Measurements from ENCODE around the gene HINT2. TPM values are rescaled to one million over a fixed set of nuclear protein-coding genes. Genes with fewer than 3 reads are reported as not detected.

Gene HINT2
- total and polyA plus RNA-seq, 2 donors from 2014 or later = 55.1 to 307 TPM

DNA sequence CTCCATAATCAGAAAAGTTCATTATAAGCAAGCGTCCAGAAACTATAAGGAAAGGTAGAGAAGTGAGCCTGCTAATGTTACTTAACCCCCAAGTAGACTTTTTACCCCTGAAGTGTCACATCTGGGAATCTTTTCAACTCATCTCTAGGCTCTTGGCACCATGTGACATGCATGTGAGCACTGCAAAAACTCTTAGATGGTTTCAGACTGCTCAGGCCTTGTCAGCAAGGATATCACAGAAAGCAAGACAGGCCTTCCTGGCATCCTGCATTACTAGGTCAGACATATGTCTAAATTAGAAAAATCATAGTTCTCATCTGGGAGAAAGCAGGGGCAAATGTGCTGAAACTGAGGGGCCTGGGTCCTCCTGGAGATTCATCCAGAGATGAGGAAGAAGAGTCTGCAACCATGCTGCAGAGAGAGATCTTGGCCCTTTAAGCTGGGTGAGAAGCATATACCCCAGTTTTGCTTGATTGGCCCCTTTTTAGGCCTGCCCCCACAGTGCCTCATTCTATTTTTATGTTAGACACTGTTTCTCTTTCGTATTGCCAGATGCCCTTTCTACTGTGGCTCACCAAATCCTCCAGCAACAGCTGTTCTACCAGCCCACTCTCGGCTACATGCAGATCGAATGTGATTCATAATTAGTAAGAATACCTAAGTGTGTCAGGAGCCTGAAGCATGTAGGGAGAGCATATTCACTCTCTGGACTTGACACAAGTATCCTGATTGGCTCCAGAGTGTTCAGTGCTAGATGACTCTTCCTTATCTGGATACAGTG is 33.1 kb upstream of the HINT2 start:
- DNase-seq (no peak), FAIRE-seq (no peak)
- Histone ChIP-seq H3K27me3 (ENCODE audit: control insufficient read depth, insufficient read depth, low read length) (no peaks in the 10 kb centered on the region), H3K9me3 (ENCODE audit: control insufficient read depth in 2 of 3, insufficient read depth in 1 of 3, low read length in 3 of 3) (no peaks in the 10 kb centered on the region), H3K27ac (ENCODE audit: low read depth in 2 of 2, low read length in 2 of 2) (no peak overlapping the region), H3K4me1 (ENCODE audit: control insufficient read depth in 2 of 3, insufficient read depth in 2 of 3, low read depth in 1 of 3, low read length in 3 of 3) (peaks cover 3 to 9% (median 3%) of the 10 kb centered on the region in 3 donors), H3K9ac (ENCODE audit: low read length in 3 of 3) (no peak overlapping the region), H3K36me3 (ENCODE audit: control insufficient read depth in 2 of 3, insufficient read depth in 3 of 3, low read length in 3 of 3) (peaks cover 0 to 5% (median 0%) of the 10 kb centered on the region in 3 donors), H3K4me3 (ENCODE audit: low read length in 3 of 3) (no peak overlapping the region)
- TF ChIP-seq, protein P1, sequence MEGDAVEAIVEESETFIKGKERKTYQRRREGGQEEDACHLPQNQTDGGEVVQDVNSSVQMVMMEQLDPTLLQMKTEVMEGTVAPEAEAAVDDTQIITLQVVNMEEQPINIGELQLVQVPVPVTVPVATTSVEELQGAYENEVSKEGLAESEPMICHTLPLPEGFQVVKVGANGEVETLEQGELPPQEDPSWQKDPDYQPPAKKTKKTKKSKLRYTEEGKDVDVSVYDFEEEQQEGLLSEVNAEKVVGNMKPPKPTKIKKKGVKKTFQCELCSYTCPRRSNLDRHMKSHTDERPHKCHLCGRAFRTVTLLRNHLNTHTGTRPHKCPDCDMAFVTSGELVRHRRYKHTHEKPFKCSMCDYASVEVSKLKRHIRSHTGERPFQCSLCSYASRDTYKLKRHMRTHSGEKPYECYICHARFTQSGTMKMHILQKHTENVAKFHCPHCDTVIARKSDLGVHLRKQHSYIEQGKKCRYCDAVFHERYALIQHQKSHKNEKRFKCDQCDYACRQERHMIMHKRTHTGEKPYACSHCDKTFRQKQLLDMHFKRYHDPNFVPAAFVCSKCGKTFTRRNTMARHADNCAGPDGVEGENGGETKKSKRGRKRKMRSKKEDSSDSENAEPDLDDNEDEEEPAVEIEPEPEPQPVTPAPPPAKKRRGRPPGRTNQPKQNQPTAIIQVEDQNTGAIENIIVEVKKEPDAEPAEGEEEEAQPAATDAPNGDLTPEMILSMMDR (IDR thresholded peaks at IDR 0.05; ENCODE audit: borderline replicate concordance, extremely low read depth, insufficient read depth) = no peak
- intact Hi-C loops (cut with DNase I) = no loop called here

DNA sequence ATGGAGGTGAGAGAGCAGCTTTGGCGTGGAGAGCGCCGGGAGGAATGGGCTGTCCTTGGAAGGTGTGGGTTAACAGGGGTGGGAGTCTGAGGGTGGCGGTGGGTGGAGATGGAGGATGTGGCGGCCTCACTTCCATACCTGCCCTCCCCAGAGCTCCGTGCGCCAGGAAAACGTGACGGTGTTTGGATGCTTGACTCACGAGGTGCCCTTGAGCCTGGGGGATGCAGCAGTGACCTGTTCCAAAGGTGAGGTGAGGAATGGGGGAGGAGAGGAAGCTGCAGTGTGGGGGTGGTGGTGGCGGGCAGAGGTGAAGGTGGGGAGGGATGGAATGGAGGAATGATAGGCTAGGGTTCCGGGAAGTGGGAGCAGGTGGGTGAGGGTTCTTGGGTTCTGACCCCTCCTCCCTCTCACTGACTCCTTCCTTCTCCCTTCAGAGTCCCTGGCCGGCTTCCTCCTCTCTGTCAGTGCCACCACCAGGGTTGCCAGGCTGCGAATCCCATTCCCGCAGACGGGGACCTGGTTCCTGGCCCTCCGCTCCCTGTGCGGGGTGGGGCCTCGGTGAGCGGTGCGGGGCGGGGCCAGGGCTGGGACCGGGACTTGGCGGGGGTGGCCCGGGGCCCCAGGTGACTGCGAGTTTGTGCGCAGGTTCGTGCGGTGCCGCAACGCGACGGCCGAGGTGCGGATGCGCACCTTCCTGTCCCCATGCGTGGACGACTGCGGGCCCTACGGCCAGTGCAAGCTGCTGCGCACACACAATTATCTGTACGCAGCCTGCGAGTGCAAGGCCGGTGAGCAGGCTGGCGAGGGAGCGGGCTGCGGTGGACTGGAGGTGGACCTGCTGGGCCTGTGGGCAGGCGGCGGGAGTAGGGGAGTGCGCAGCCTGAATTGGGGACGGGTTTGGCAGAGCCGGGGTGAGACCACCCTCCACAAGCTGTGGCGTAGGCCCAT is 31.3 kb upstream of the HINT2 start:
- Histone ChIP-seq H3K27me3 (ENCODE audit: control insufficient read depth, insufficient read depth, low read length) (no peaks in the 10 kb centered on the region), H3K9me3 (ENCODE audit: control insufficient read depth in 2 of 3, insufficient read depth in 1 of 3, low read length in 3 of 3) (no peaks in the 10 kb centered on the region), H3K4me3 (ENCODE audit: low read length in 3 of 3) (no peak overlapping the region), H3K9ac (ENCODE audit: low read length in 3 of 3) (no peak overlapping the region), H3K36me3 (ENCODE audit: control insufficient read depth in 2 of 3, insufficient read depth in 3 of 3, low read length in 3 of 3) (peaks cover 2 to 5% (median 4%) of the 10 kb centered on the region in 3 donors), H3K27ac (ENCODE audit: low read depth in 2 of 2, low read length in 2 of 2) (no peak overlapping the region), H3K4me1 (ENCODE audit: control insufficient read depth in 2 of 3, insufficient read depth in 2 of 3, low read depth in 1 of 3, low read length in 3 of 3) (peaks cover 3 to 9% (median 3%) of the 10 kb centered on the region in 3 donors)
- DNase-seq (peak in 4 of 5 donors; percentile 37 to 65 (median 46)), FAIRE-seq (no peak)
- TF ChIP-seq, protein P1 (IDR thresholded peaks at IDR 0.05; ENCODE audit: borderline replicate concordance, extremely low read depth, insufficient read depth) = no peak
- intact Hi-C loops (cut with DNase I) = no loop called here

DNA sequence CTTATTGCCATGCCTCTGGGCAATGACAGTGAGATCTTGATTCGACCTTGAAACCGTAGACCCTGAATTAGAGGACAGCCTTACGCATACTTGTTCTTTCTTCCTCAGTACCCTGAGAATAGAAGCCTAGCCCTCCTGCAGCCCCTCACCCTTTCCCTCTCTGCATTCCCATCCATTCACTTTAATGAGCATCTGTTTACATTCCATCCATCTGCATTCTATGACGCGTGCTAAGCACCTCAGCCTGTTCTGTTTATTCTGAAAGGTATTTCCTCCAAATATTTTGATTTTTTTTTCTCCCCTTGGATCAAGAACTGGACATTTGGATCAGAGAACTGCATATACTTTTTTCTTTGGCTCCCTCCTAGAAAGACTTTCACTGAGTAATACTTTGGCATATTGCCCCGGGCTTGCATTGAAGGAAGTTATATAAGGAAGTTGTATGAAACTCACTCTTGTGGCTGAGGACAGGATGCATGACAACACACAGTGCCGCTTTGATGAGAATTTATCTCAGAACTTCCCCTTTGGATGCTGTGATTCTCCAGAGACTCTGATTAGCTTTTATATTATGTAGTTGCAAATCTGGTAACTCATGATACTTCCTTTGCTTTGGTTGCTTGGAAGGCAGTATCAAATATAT is 29.9 kb upstream of the HINT2 start:
- H3K9me3 ChIP-seq (ENCODE audit: control insufficient read depth in 2 of 3, insufficient read depth in 1 of 3, low read length in 3 of 3) = no peaks in the 10 kb centered on the region
- FAIRE-seq (peak; percentile 80), DNase-seq (peak in 2 of 5 donors; percentile 40 to 86)
- intact Hi-C loops (cut with DNase I) = no loop called here
- H3K4me1 ChIP-seq (ENCODE audit: control insufficient read depth in 2 of 3, insufficient read depth in 2 of 3, low read depth in 1 of 3, low read length in 3 of 3) = peaks cover 3 to 9% (median 3%) of the 10 kb centered on the region in 3 donors
- no peak overlapping the region for H3K4me3 ChIP-seq (ENCODE audit: low read length in 3 of 3)
- H3K27me3 ChIP-seq (ENCODE audit: control insufficient read depth, insufficient read depth, low read length) = no peaks in the 10 kb centered on the region
- peaks cover 2 to 5% (median 4%) of the 10 kb centered on the region in 3 donors for H3K36me3 ChIP-seq (ENCODE audit: control insufficient read depth in 2 of 3, insufficient read depth in 3 of 3, low read length in 3 of 3)
- H3K27ac ChIP-seq (ENCODE audit: low read depth in 2 of 2, low read length in 2 of 2) = no peak overlapping the region
- H3K9ac ChIP-seq (ENCODE audit: low read length in 3 of 3) = no peak overlapping the region
- TF ChIP-seq, protein P1 (IDR thresholded peaks at IDR 0.05; ENCODE audit: borderline replicate concordance, extremely low read depth, insufficient read depth) = no peak
